KMS-11 (cell line): Measurements from ENCODE around the gene UCHL1.

Experiments
- H2AFZ ChIP-seq: fragments of 200-600 bp; sonication (generic); 2 replicates; pipeline ENCODE4 v1.6.1; 2016; ENCODE audit warnings: antibody characterized with exemption, mixed run types, low read depth
- H3K27ac ChIP-seq: fragments of 200-600 bp; sonication (generic); 2 replicates; pipeline ENCODE4 v1.6.1; 2016; ENCODE audit warnings: mild to moderate bottlenecking, mixed run types
- H3K27me3 ChIP-seq: fragments of 200-600 bp; sonication (generic); 2 replicates; pipeline ENCODE4 v1.6.1; 2017; ENCODE audit warnings: mild to moderate bottlenecking, low read depth, mixed run types, moderate library complexity; ENCODE audit not compliant: insufficient read depth
- H3K36me3 ChIP-seq: fragments of 200-600 bp; sonication (generic); 2 replicates; pipeline ENCODE4 v1.6.1; 2017; ENCODE audit warnings: mild to moderate bottlenecking, mixed run types; ENCODE audit not compliant: insufficient read depth
- H3K4me1 ChIP-seq: fragments of 200-600 bp; sonication (generic); 2 replicates; pipeline ENCODE4 v1.6.1; 2016; ENCODE audit warnings: mild to moderate bottlenecking, low read depth, mixed run types; ENCODE audit not compliant: poor library complexity, severe bottlenecking
- H3K4me2 ChIP-seq: fragments of 200-600 bp; sonication (generic); 2 replicates; pipeline ENCODE4 v1.7.0; 2016; ENCODE audit warnings: mild to moderate bottlenecking, mixed run types
- H3K4me3 ChIP-seq: fragments of 200-600 bp; sonication (generic); IDR thresholded peaks from 2 replicates; pipeline ENCODE4 v1.6.1; 2017; ENCODE audit warnings: low read depth, low read length, mixed read lengths; ENCODE audit not compliant: insufficient read depth
- H3K79me2 ChIP-seq: fragments of 200-600 bp; sonication (generic); 2 replicates; pipeline ENCODE4 v1.6.1; 2016; ENCODE audit warnings: low read depth, mixed run types; ENCODE audit not compliant: insufficient read depth
- H3K9ac ChIP-seq: fragments of 200-600 bp; sonication (generic); 2 replicates; pipeline ENCODE4 v1.6.1; 2016; ENCODE audit warnings: mild to moderate bottlenecking, mixed run types
- H4K20me1 ChIP-seq: fragments of 200-600 bp; sonication (generic); 2 replicates; pipeline ENCODE4 v1.6.1; 2016; ENCODE audit warnings: mild to moderate bottlenecking, mixed run types; ENCODE audit not compliant: insufficient read depth
- TF ChIP-seq, protein P1 (sequence below): fragments of 200-600 bp; sonication (generic); conservative IDR thresholded peaks from 2 replicates; pipeline ENCODE4 v1.6.1; 2017; ENCODE audit warnings: low read depth, mild to moderate bottlenecking, antibody characterized with exemption, low read length, moderate library complexity, mixed read lengths

Gene UCHL1

DNA sequence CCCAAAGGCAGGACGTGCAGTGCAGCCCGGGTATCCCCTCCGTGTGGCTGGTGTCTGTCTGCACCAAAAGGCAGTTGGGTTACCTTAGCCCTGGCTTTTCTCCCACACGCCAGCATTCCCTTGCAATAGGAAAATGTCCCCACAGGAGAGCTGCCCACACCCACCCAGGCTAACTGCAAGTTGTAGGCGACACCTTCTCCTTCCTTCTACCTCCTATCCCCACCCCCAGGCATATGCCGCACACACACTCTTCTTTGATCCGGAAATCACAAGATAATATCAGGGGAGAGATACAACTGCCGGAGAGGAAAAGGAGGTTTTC is 41.9 kb upstream of the UCHL1 start:
- TF ChIP-seq, protein P1, sequence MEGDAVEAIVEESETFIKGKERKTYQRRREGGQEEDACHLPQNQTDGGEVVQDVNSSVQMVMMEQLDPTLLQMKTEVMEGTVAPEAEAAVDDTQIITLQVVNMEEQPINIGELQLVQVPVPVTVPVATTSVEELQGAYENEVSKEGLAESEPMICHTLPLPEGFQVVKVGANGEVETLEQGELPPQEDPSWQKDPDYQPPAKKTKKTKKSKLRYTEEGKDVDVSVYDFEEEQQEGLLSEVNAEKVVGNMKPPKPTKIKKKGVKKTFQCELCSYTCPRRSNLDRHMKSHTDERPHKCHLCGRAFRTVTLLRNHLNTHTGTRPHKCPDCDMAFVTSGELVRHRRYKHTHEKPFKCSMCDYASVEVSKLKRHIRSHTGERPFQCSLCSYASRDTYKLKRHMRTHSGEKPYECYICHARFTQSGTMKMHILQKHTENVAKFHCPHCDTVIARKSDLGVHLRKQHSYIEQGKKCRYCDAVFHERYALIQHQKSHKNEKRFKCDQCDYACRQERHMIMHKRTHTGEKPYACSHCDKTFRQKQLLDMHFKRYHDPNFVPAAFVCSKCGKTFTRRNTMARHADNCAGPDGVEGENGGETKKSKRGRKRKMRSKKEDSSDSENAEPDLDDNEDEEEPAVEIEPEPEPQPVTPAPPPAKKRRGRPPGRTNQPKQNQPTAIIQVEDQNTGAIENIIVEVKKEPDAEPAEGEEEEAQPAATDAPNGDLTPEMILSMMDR: peak; percentile 25; the same call in 1 of the 2 replicates
- H3K36me3 ChIP-seq: no peaks in the 10 kb centered on the region
- H4K20me1 ChIP-seq: no peaks in the 10 kb centered on the region
- H3K4me2 ChIP-seq: peak overlapping the region; percentile 15; the same call in 1 of the 2 replicates
- H2AFZ ChIP-seq: peak overlapping the region; percentile 39; the same call in 1 of the 2 replicates
- H3K27me3 ChIP-seq: no peaks in the 10 kb centered on the region
- no peak overlapping the region for H3K4me3 ChIP-seq
- H3K9ac ChIP-seq: no peak overlapping the region
- H3K27ac ChIP-seq: no peak overlapping the region
- peaks cover 25% of the 10 kb centered on the region for H3K4me1 ChIP-seq
- H3K79me2 ChIP-seq: no peaks in the 10 kb centered on the region

DNA sequence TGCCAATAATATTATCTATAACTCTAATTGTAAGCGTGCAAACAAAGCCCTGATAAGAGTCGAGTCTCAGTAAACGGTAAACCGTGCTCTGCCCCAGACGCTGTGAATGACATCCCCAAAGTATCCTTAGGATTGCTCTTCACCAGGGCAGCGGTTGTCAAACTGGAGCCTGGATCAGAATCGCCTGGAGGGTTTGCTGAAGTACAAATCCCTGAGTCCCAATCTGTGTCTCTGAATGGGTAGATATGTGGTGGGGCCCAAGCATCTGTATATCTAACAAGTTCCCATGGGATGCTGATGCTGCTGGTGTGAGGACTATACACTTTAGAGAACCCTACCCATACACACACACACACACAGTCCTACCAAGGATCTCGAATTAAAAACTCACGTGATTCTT is 41.6 kb upstream of the UCHL1 start:
- H3K4me1 ChIP-seq: peaks cover 25% of the 10 kb centered on the region
- no peaks in the 10 kb centered on the region for H3K36me3 ChIP-seq
- no peak overlapping the region for H3K27ac ChIP-seq
- peak overlapping the region; percentile 15; the same call in 1 of the 2 replicates for H3K4me2 ChIP-seq
- H3K79me2 ChIP-seq: no peaks in the 10 kb centered on the region
- H2AFZ ChIP-seq: peak overlapping the region; percentile 39; the same call in 1 of the 2 replicates
- no peaks in the 10 kb centered on the region for H3K27me3 ChIP-seq
- H3K9ac ChIP-seq: no peak overlapping the region
- TF ChIP-seq, protein P1: no peak; the same call in 1 of the 2 replicates
- H3K4me3 ChIP-seq: no peak overlapping the region
- H4K20me1 ChIP-seq: no peaks in the 10 kb centered on the region

DNA sequence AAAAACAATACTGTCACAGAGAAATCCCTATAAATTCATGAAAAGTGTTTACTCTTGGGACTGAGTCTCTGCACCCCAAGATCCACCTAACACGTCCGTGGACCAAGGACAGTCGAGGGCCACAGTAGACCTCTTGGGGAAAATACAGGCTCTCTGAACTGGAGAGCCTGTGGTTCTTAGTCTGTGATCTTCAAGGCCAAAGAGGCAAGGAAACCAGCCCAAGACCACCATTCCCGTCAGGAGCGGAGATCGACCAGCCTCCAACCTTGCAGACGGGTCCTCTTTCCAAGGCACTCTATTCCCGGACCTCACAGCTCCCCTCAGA is 40.8 kb upstream of the UCHL1 start:
- no peak overlapping the region for H3K27ac ChIP-seq

DNA sequence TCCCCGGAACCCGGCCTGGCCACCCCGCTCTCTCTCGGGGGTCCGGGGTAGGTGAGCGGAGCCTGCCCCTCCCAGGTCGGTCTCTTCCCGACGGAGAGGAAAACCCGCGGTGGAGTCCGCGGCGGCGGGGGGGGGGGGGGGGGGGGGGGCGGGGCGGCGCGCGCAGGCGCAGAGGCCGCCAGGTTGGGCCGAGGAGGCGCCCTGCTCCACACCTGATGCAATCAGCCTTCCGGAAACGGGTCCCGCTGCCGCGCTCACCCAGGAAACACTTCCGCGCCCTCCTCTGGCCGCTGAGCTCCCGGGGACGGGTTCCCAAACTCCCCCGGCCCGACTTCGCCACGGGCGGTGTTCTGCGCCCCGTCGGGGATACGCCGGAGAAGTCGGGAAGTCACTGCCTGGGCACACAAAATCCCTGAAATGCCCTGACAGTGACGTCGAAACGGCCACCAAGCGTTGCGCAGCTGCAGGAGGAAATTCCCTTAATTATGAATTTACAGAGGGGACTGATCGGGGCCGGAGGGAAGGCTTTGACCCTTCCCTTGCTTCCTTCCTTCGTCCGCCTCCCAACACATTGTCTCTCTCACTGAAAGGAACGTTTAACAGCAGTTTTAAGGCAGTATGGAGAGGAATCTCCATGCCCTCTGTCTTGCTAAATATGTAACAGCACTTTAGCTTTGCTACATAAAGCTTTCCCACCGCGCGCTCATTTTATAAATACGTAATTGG is 40.3 kb upstream of the UCHL1 start:
- TF ChIP-seq, protein P1: peak; percentile 12; the same call in 1 of the 2 replicates
- Histone ChIP-seq H4K20me1 (no peaks in the 10 kb centered on the region), H3K4me2 (peak overlapping the region; percentile 51; the same call in 1 of the 2 replicates), H3K79me2 (no peaks in the 10 kb centered on the region), H3K27ac (peak overlapping the region; percentile 47), H3K36me3 (no peaks in the 10 kb centered on the region), H2AFZ (peak overlapping the region; percentile 84), H3K4me3 (no peak overlapping the region), H3K27me3 (no peaks in the 10 kb centered on the region), H3K4me1 (peaks cover 25% of the 10 kb centered on the region), H3K9ac (peak overlapping the region; percentile 70)

More for the DNA sequence above, 40.8 kb upstream of the UCHL1 start:
- Histone ChIP-seq H3K9ac (no peak overlapping the region), H3K4me1 (peaks cover 25% of the 10 kb centered on the region), H3K79me2 (no peaks in the 10 kb centered on the region), H4K20me1 (no peaks in the 10 kb centered on the region), H2AFZ (peak overlapping the region; percentile 83), H3K4me2 (peak overlapping the region; percentile 51; the same call in 1 of the 2 replicates), H3K27me3 (no peaks in the 10 kb centered on the region), H3K4me3 (no peak overlapping the region), H3K36me3 (no peaks in the 10 kb centered on the region)
- TF ChIP-seq, protein P1: no peak
